Caki2 (cell line): ENCODE results near the gene AFMID. TPM values are rescaled to one million over a fixed set of nuclear protein-coding genes. Genes with fewer than 3 reads are reported as not detected.
A peak's percentile ranks its signal among the peaks of the same experiment; 100 is the strongest.
"Not testable (repeated sequence)": the region's sequence is repeated elsewhere in the genome, so short reads cannot be mapped to it uniquely, and the experiment has no call there.

Experiments used
- DNase-seq: peaks from one replicate; pipeline ENCODE4 v3.0.0-alpha.2; 2015; ENCODE audit warnings: low read depth
- in situ Hi-C: cut with HindIII; loops from 2 replicates; pipeline ENCODE4 v1.10.0; 2016; ENCODE audit warnings: low sequenced_read_pairs, low pct_unique_long_range_greater_than_20kb, mixed read lengths
- total RNA-seq: library from RNA; depleted of rRNA; stranded (reverse); fragments of >200 nt; shearing (Covaris generic); gene quantifications from 2 replicates; pipeline ENCODE4 v1.2.3, GENCODE V29; 2014; ENCODE audit warnings: low replicate concordance

Gene AFMID
- total RNA-seq, 1 experiment from 2014 or later = 41.1 TPM

GRCh38 chr17:78230996-78231935 lies 44.1 kb downstream of the AFMID start, which contains the start of gene TMEM235:
Gene TMEM235, plus strand, starts transcription at chr17:78231631. Its CDS starts 393 bp downstream, at chr17:78232024.
- in situ Hi-C loops = no loop called here
- no peak for DNase-seq

GRCh38 chr17:78231991-78232858 lies 45.1 kb downstream of the AFMID start:
- in situ Hi-C loops = no loop called here
- no peak for DNase-seq

GRCh38 chr17:78232859-78233173 lies 45.7 kb downstream of the AFMID start:
- in situ Hi-C loops = no loop called here
- DNase-seq = no peak

- no peak for DNase-seq
- in situ Hi-C loops = no loop called here
Measured at GRCh38 chr17:78233678-78234077, 46.5 kb downstream of the AFMID start.

GRCh38 chr17:78234261-78234865 lies 47.2 kb downstream of the AFMID start:
- DNase-seq = no peak
- in situ Hi-C loops = no loop called here

- DNase-seq, in situ Hi-C loops: not testable (repeated sequence)
Measured at GRCh38 chr17:78235022-78235421, 47.9 kb downstream of the AFMID start.

- DNase-seq = no peak
- in situ Hi-C loops = no loop called here
Measured at GRCh38 chr17:78235885-78236284, 48.7 kb downstream of the AFMID start.

GRCh38 chr17:78236362-78237127 lies 49.4 kb downstream of the AFMID start:
- in situ Hi-C loops = no loop called here
- DNase-seq = no peak

- DNase-seq = no peak
- in situ Hi-C loops = no loop called here
Measured at GRCh38 chr17:78237401-78238012, 50.3 kb downstream of the AFMID start.

- in situ Hi-C loops = no loop called here
- DNase-seq = no peak
Measured at GRCh38 chr17:78238823-78239488, 51.8 kb downstream of the AFMID start.

- in situ Hi-C loops = no loop called here
- DNase-seq = no peak
Measured at GRCh38 chr17:78239489-78239931, 52.3 kb downstream of the AFMID start.

GRCh38 chr17:78240012-78240655 lies 53.0 kb downstream of the AFMID start:
- no peak for DNase-seq
- in situ Hi-C loops = no loop called here

GRCh38 chr17:78240839-78241238 lies 53.7 kb downstream of the AFMID start:
- DNase-seq = no peak
- in situ Hi-C loops = no loop called here

GRCh38 chr17:78241277-78242023 lies 54.3 kb downstream of the AFMID start:
- in situ Hi-C loops = no loop called here
- peak; percentile 77 for DNase-seq

GRCh38 chr17:78242024-78242742 lies 55.0 kb downstream of the AFMID start:
- no peak for DNase-seq
- in situ Hi-C loops = no loop called here
